OCI-LY1 (cell line): Measurements from ENCODE around the gene RASA3.

Source experiments
- CTCF ChIP-seq: fragments of 200-600 bp; sonication (generic), shearing (Covaris generic); IDR thresholded peaks from 2 replicates; pipeline ENCODE4 v1.5.1; 2017; ENCODE audit warnings: mild to moderate bottlenecking, antibody characterized with exemption, low read length, moderate library complexity, mixed read lengths
- EZH2 ChIP-seq: fragments of 200-600 bp; sonication (generic), shearing (Covaris generic); IDR thresholded peaks from 2 replicates; pipeline ENCODE4 v1.8.0; 2017; ENCODE audit warnings: borderline replicate concordance, mixed run types, mild to moderate bottlenecking, antibody characterized with exemption, low read length, moderate library complexity, mixed read lengths

- TF ChIP-seq EZH2, result no peak
- TF ChIP-seq CTCF, result no peak
These were observed 34.1 kb upstream of the RASA3 start for GRCh38 chr13:114166381-114167131.
